HL-60/S4 treated with retinoic acid at 250 ng/mL for 4 days and 3 days (cell line): ENCODE data around the gene MBD3.
"Not testable (repeated sequence)": the region's sequence is repeated elsewhere in the genome, so short reads cannot be mapped to it uniquely, and the experiment has no call there.

Source experiments
- in situ Hi-C: fragments of 300-500 bp; cut with MboI; formaldehyde crosslinking; loops from 2 replicates; pipeline ENCODE4 v1.7.0; 2022; ENCODE audit warnings: low sequenced_read_pairs

MBD3 gene

GRCh38 chr19:1551068-1552040 is 41.3 kb downstream of the MBD3 start:
- in situ Hi-C loops, result no loop called here

GRCh38 chr19:1549332-1549945 is 43.2 kb downstream of the MBD3 start:
- in situ Hi-C loops, result no loop called here

- in situ Hi-C loops, result no loop called here
These were observed 52.2 kb downstream of the MBD3 start for GRCh38 chr19:1540365-1540925.

- in situ Hi-C loops, result not testable (repeated sequence)
These were observed 52.9 kb downstream of the MBD3 start for GRCh38 chr19:1539749-1540148.

GRCh38 chr19:1538978-1539377 is 53.7 kb downstream of the MBD3 start:
- in situ Hi-C loops, result no loop called here

GRCh38 chr19:1535699-1536098 is 57.0 kb downstream of the MBD3 start:
- in situ Hi-C loops, result not testable (repeated sequence)

GRCh38 chr19:1534972-1535371 is 57.7 kb downstream of the MBD3 start:
- in situ Hi-C loops, result no loop called here

GRCh38 chr19:1533510-1534150 is 59.0 kb downstream of the MBD3 start:
- in situ Hi-C loops, result no loop called here

GRCh38 chr19:1532003-1532402 is 60.7 kb downstream of the MBD3 start:
- in situ Hi-C loops, result no loop called here

- in situ Hi-C loops, result no loop called here
These were observed 61.1 kb downstream of the MBD3 start for GRCh38 chr19:1531587-1531986.

- in situ Hi-C loops, result not testable (repeated sequence)
These were observed 61.8 kb downstream of the MBD3 start for GRCh38 chr19:1530856-1531255.

GRCh38 chr19:1529430-1529816 is 63.2 kb downstream of the MBD3 start:
- in situ Hi-C loops, result no loop called here

GRCh38 chr19:1528596-1529429 is 63.9 kb downstream of the MBD3 start:
- in situ Hi-C loops, result no loop called here

GRCh38 chr19:1527650-1528309 is 64.9 kb downstream of the MBD3 start:
- in situ Hi-C loops, result no loop called here

GRCh38 chr19:1526979-1527649 is 65.6 kb downstream of the MBD3 start:
- in situ Hi-C loops, result no loop called here

- in situ Hi-C loops, result no loop called here
These were observed 66.4 kb downstream of the MBD3 start for GRCh38 chr19:1526066-1526778.

GRCh38 chr19:1525343-1525742 is 67.3 kb downstream of the MBD3 start:
- in situ Hi-C loops, result no loop called here

- in situ Hi-C loops, result no loop called here
These were observed 67.7 kb downstream of the MBD3 start for GRCh38 chr19:1524972-1525325.
